ENCODE measurements around the gene OASL.

GRCh38 chr12:120982659-120983058, 56.4 kb downstream of the OASL start:
- TF ChIP-seq CTCF (conservative IDR thresholded peaks at IDR 0.05) (no peak), ZFX (IDR thresholded peaks at IDR 0.05) (no peak)

Measured in C4-2B (cell line).